HCT116 (cell line): Measurements from ENCODE around the gene SH3TC2. TPM values are rescaled to one million over a fixed set of nuclear protein-coding genes. Genes with fewer than 3 reads are reported as not detected.

Experiments
- CBX3 ChIP-seq: IDR thresholded peaks from 2 replicates; pipeline ENCODE4 v1.6.1; 2012; ENCODE audit warnings: low read depth
- CEBPB ChIP-seq: IDR thresholded peaks from 2 replicates; pipeline ENCODE4 v1.6.1; 2012; ENCODE audit warnings: low read depth
- CTCF ChIP-seq, 3 experiments: fragments of 200-600 bp in 1 of 3; sonication (generic) in 1 of 3; IDR thresholded peaks in 2 of 3; conservative IDR thresholded peaks in 1 of 3; 2 replicates each; pipeline ENCODE4 v1.5.1; 2012 to 2017; ENCODE audit warnings: low read depth in 2 of 3, low read length in 2 of 3, antibody characterized with exemption in 1 of 3, borderline replicate concordance in 1 of 3, control low read depth in 1 of 3, mild to moderate bottlenecking in 1 of 3, mixed read lengths in 1 of 3, mixed run types in 1 of 3, moderate library complexity in 1 of 3; ENCODE audit not compliant: insufficient read depth in 1 of 3
- ELF1 ChIP-seq: IDR thresholded peaks from 2 replicates; pipeline ENCODE4 v1.6.1; 2012; ENCODE audit warnings: low read depth, borderline replicate concordance
- EZH2phosphoT487 ChIP-seq: fragments of 200-600 bp; IDR thresholded peaks from 2 replicates; pipeline ENCODE4 v1.6.1; 2018; ENCODE audit warnings: antibody characterized with exemption, borderline replicate concordance
- REST ChIP-seq: IDR thresholded peaks from 2 replicates; pipeline ENCODE4 v1.6.1; 2012; ENCODE audit warnings: low read depth
- SIN3A ChIP-seq: IDR thresholded peaks from 2 replicates; pipeline ENCODE4 v1.6.1; 2012; ENCODE audit warnings: low read depth
- TCF7L2 ChIP-seq: IDR thresholded peaks from 2 replicates; pipeline ENCODE4 v1.7.0; 2011; ENCODE audit warnings: borderline replicate concordance, inconsistent platforms; ENCODE audit not compliant: insufficient read depth, insufficient read length; ENCODE audit errors: extremely low read depth
- total RNA-seq: library from RNA; stranded (reverse); gene quantifications from one replicate; pipeline ENCODE4 v1.2.1, GENCODE V29; 2021; ENCODE audit not compliant: unreplicated experiment
- TF ChIP-seq, protein P1 (sequence below): IDR thresholded peaks from 2 replicates; pipeline ENCODE4 v1.6.1; 2012
- TF ChIP-seq, protein P2 (sequence below): IDR thresholded peaks from 2 replicates; pipeline ENCODE4 v1.6.1; 2012

The SH3TC2 gene
- total RNA-seq, 1 experiment from 2014 or later: 12.8 TPM

DNA sequence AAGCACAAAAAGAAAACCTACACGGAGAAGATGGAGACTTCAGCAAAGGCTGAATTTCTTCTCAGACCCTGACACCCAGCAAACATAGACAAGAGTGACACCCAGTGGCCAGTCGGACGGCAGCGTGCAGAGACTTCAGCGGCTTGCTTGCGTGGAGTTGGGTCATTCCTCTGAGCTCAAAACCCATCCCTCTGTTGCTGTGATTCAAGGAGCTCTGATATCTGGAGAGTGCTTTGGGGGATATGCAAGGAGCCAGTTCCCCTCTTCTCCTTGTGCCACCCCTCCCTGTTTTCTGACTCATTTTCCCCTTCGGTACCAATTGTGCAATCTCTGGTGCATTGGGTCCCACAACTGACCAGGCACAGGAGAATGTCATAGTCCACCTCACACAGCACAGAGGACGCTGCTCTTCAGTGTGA lies 27.5 kb downstream of the SH3TC2 start (continued):
- no peak for TF ChIP-seq REST
- TF ChIP-seq TCF7L2: no peak
- peak; percentile 89 to 92 (median 90) for TF ChIP-seq CTCF (IDR thresholded peaks at IDR 0.05 in 2 of 3, conservative IDR thresholded peaks at IDR 0.05 in 1 of 3; ENCODE audit: borderline replicate concordance in 1 of 3, insufficient read depth in 1 of 3, low read depth in 2 of 3, low read length in 2 of 3)
- TF ChIP-seq ELF1: no peak
- TF ChIP-seq CBX3: no peak
- TF ChIP-seq SIN3A: no peak
- TF ChIP-seq, protein P1, sequence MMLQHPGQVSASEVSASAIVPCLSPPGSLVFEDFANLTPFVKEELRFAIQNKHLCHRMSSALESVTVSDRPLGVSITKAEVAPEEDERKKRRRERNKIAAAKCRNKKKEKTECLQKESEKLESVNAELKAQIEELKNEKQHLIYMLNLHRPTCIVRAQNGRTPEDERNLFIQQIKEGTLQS: no peak
- TF ChIP-seq EZH2phosphoT487: no peak
- peak; percentile 47; the same call in 1 of the 2 replicates for TF ChIP-seq CEBPB
- TF ChIP-seq, protein P2, sequence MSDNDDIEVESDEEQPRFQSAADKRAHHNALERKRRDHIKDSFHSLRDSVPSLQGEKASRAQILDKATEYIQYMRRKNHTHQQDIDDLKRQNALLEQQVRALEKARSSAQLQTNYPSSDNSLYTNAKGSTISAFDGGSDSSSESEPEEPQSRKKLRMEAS: no peak
